NCI-H2107 treated with DMSO at 0.1 percent for 48 hours (cell line): ENCODE measurements around the gene NEURL1.
A peak's percentile ranks its signal among the peaks of the same experiment; 100 is the strongest.

ENCODE experiments used
- DNase-seq: peaks from one replicate; lab custom pipeline; 2025; ENCODE audit not compliant: unreplicated experiment; lab: John Stamatoyannopoulos, UW

NEURL1 gene

DNA sequence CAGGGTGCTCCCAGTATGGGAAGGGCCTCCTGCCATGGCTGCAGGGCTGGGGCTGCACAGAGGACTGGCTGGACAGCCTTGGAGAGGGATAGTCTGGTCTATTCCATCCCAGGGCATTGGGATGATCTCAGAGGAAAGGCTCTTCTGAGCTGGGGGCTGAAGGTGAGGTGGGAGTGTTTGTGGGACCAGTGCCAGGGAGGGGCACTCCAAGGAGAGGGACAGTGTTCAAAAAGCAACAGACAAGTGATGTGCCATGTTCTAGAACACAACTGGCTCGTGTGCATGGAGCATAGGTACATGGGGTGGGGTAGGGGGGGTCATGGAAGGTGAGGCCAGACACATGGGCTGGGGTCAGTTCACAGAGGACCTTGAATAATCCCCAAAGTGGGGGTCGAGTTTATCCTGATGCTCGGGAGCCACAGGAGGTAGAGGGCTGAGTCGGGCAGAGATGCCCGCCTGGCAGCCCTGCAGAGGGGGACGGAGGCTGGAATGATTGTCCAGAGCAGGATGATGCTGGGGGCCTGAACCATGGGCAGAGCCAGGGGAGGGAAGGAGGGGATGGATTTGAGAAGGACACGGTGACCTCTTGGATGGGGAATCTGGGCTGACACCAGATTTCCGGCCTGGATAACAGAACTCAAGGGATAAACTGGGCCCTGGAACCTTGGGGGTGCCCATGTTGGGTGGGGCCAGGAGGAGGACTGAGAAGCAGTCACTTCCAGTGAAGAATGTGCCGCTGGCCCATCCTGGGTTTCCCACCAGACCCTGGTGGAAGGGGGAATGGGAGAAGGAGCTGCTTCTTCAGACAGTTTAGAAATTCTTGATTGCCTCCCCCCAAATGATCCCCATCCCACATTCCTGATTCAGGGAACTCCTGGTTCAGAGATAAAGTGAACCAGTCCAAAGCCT is 50.4 kb downstream of the NEURL1 start:
- no peak for DNase-seq

GRCh38 chr10:103544657-103545310 is 51.3 kb downstream of the NEURL1 start:
- no peak for DNase-seq

DNA sequence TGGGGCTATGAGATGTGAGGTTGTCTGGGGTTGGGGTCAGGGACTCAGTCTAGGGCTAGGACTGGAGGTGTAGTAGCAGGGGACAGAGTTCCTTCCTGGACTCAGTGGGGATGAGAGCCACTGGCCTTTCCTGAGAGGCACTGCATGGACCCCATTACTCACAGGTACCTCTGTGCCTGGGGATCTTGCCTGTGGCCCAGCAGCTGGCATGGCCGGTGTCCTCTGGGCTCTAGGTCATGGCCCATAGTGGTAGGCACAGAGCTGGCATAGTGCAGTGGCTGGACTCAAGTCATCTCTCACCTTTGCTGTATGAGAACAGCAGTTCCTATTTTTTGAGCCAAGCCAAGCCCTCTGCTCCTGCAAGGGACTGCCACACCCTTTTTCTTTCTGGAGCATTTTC is 51.9 kb downstream of the NEURL1 start:
- DNase-seq: no peak

DNA sequence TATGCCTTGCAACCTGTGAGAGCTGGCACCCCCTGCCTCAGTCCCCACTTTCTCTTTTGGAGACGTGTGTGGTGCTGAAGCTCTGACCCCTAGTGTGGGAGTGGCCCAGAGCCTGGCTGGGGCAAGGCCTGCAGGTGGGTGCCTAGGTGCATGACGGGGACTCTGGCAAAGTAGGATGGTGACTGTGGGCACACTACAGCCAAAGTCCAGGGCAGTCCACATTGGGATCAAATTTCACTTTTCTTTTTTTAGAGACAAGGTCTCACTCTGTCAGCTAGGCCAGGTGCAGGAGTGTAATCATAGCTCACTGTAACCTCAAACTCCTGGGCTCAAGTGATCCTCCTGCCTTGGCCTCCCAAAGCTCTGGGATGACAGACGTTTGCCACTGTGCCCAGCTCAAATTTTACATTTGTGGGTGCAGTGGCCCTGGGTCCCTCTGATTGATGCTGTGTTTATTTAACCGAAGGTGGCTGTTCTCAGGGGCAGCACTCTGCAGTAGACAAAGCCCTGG is 52.3 kb downstream of the NEURL1 start:
- no peak for DNase-seq

- DNase-seq: no peak
Observed at GRCh38 chr10:103546401-103546800, 52.9 kb downstream of the NEURL1 start.

- DNase-seq: no peak
Observed at GRCh38 chr10:103547391-103547946, 54.0 kb downstream of the NEURL1 start.

DNA sequence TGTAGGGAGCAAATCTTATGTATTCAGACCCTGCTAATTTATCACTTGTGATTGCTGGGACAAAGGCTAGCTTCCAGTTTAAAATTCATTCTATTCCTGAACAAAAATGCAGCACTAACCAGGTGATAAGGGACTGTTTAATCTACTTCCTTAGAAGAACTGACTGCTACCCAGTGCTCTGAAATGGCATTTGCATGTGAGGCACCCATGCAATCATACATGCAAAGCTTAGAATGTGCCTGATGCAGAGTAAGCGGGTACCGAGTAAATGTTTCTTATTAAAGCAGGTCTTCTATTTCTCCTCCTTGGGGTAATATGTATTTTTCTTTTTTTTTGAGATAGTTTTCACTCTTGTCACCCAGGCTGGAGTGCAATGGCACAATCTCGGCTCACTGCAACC is 54.5 kb downstream of the NEURL1 start:
- no peak for DNase-seq

DNA sequence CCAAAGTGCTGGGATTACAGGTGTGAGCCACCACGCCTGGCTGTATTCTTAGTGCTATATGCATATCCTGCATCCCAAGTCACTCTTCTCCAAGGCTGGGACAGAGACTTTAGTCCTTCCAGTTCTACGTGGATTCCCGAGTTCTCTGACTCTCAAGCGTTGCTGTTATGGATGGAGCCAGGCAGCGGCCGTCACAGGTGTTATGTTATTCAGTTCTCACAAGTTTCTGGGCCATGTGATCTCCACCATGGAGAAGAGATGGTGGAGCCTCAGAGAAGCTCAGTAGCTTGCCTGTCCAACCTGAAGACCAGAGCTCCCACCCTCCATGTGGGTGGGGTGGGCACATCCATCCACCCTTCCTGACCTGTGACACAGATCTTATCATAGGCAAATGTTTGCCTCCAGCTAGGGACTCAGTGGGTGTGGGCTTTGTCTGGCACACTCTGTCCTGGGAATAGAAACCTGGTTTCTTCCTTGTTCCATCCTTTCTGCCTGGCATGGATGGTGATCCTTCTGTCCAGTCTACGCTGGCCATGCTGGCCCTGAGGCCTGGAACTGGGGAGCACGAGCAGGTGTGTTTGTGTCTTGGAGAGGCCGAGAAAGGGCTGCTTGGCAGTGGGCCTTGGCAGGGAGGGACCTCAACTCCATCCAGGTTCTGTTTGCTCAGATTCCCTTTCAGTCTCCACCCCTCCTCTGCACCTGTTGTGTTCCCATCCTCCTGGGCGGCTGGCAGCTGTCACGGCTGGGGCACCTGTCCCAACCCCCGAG is 55.3 kb downstream of the NEURL1 start:
- peak; percentile 74 for DNase-seq

DNA sequence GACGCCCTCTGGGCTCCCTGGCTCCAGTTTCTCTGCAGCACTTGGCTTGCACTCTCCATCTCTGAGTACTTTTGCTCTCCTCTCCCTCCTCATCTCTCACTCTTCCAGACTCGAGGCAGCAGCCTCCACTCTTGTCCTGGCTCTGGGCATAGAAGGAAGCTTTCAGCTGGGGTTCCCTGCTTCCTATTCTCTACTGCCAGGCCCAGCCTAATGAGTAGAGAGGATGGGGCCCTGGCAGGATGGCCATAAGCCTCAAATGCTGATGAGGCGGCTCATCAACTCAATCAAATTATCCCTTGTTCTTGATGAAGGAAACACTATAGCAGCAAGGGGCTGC is 55.8 kb downstream of the NEURL1 start:
- DNase-seq: no peak

GRCh38 chr10:103550229-103550628 is 56.7 kb downstream of the NEURL1 start:
- no peak for DNase-seq

GRCh38 chr10:103551619-103552602 is 58.4 kb downstream of the NEURL1 start:
- DNase-seq: no peak

- DNase-seq: no peak
Observed at GRCh38 chr10:103552856-103553742, 59.6 kb downstream of the NEURL1 start.

DNA sequence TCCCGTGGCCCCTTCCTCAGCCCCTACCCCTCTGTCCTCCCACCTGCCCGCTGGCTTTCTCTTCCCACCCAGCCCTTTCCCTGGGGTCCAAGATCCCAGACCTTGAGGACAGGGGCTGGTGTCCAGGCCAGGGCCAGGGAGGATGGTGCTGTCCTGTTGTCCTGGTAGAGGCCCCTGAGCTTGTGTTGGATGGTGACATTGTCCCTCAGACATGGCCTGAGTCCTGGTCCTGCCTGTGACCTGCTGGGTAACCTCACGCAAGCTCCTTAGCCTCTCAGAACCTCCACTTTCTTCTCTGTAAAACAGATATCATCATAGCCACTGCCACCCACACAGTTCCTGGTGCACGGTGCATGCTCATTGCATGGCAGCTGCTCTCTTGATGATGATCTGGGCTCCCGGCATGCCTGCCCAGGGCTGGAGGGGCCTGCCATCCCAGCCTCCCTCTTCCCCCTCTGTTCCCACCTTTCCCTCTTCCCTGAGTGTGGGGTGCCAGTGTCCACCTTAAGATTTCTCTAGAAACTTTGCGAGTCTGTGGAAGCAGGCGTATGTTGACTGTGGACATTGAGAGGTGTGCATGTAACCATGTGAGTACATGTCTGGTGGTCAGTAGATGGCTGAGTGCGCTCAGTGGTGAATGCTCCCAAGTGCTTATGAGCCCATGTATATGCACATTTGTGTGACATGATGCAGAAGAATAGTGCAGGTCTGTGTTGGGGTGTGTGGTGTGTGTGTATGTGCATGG is 60.4 kb downstream of the NEURL1 start:
- DNase-seq: no peak

DNA sequence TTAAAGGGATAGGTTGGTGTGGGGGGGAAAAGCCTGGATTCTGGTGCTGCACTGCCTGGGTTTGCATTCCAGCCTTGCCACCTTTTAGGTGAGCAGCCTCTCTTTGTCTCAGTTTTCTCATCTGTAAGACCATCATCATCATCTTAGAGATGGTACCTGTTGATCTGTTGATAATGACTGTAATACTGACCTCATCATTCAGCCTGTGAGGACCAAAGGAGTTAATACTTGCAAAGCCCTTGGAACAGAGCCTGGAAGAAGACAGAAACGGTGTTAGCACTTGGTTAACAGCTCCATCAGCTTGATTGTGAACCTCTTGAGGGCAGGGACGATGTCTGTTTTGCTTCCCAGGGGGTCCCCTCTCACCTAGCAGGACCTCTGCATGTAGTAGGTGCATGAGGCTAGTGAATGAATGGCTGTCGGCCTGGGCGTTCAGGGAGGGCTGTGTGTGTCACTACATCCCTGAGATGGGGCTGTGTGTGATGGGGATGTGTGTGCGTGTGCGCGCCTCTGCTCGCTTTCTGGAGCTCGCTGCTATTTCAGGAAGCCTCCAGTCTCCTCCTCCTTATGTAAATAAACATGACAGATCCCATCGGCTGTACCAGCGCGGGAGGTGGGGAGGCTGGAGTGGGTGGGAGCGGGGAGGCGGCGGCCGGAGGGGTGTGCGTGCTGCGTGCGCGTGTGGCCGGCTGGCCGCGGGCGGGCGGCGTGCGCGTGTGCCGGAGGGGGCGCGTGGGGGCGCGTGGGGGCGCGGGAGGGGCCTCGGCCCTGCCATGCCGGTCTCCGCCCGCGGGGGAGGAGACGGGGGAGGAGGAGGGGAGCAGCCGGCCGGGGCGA is 61.2 kb downstream of the NEURL1 start:
- DNase-seq: peak; percentile 30

GRCh38 chr10:103555325-103555649 is 61.8 kb downstream of the NEURL1 start:
- no peak for DNase-seq

- no peak for DNase-seq
Observed at GRCh38 chr10:103555712-103556111, 62.2 kb downstream of the NEURL1 start.

DNA sequence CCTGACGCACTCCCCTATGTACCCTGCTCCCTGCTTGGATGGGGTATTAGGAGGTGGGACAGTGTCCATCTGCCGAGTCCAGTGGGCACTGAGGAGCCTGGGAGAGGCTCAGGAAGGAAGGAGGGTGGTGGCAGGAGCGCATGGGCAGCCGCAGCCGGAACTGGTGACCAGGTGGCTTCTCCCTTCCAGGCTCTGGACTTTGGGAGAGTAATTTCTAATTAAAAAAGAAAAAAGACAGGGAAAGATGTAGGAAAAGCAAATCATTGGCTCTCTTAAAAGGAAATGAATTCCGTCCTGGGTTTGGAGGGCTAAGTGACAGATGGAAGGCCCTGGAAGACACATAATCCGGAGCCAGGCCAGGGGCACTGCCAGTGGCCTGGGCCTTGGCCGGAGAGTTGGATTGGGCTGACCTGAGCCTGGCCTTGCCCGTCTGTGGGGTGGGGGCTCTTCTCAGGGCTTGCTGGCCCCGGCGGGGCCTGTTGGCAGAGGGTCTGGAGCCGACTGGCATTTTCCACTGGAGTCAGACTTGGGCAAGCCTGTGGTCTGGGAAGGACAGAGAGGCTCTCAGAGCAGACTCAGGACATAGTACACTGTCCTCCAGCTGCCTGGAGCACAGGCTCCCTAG is 63.0 kb downstream of the NEURL1 start:
- DNase-seq: no peak
